Measurements from ENCODE around the gene BANP.
"Not testable (repeated sequence)": the region's sequence is repeated elsewhere in the genome, so short reads cannot be mapped to it uniquely, and the experiment has no call there.

The BANP gene

GRCh38 chr16:88016386-88016785 is 65.2 kb downstream of the BANP start:
- not testable (repeated sequence) for DNase-seq (ENCODE audit: low read depth)

DNA sequence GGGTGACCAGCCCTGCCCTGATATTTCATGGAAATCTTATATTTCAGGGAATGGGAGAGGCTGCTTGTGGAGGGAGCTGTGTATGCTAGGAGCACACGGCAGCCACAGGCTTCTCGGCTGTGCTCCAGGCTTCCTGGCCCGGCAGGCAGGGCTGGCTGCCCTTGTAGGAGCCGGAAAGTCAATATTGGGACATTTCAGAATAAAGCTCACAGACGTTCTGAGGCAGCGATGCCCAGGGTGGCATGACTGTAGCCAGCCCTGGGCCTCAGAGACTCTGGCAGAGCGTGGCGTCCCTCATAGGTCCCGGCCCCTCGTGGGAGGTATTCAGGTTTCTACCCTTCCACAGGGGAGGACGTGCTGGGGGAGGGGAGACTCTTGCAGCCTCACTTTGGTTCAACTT is 65.7 kb downstream of the BANP start:
- DNase-seq (ENCODE audit: low read depth): no peak

DNA sequence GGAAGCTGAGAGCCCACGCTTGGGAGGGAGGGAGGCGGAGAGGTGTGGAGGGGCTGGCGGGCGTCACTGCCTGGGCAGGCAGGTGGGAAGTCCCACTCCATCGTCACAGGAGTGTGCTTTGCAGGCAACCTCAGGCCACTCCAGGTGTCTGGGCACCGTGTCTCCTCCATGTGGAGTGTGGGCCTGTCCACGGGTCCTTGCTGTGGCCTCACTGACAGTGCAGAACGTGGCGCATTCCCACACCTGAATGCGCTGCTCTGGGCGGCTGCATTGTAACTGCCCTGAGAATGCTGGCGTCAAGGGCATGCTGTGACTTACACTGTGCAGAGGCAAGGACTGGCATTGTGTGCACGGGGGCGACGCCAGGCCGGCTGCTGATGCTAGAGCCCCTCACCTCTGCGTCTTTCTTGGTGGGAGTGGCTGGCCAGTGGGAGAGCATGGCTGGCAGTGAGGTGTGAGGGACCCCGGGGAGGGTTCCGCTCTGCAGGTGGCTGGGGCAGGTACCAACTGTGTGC is 66.4 kb downstream of the BANP start:
- no peak for DNase-seq (ENCODE audit: low read depth)

DNA sequence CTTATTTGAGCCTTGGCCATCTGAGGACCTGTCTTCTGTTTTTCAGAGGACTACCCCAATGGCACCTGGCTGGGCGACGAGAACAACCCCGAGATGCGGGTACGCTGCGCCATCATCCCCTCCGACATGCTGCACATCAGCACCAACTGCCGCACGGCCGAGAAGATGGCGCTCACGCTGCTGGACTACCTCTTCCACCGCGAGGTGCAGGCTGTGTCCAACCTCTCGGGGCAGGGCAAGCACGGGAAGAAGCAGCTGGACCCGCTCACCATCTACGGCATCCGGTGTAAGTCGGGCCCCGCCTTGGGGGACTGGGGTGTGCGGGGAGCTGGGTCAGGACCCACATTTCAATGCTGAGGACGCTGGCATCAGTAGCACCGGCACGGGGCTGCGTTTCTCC is 67.1 kb downstream of the BANP start:
- DNase-seq (ENCODE audit: low read depth): not testable (repeated sequence)

GRCh38 chr16:88019041-88019820 is 68.0 kb downstream of the BANP start:
- not testable (repeated sequence) for DNase-seq (ENCODE audit: low read depth)

- no peak for DNase-seq (ENCODE audit: low read depth)
Observed at GRCh38 chr16:88019821-88020515, 68.7 kb downstream of the BANP start.

GRCh38 chr16:88020516-88020885 is 69.3 kb downstream of the BANP start:
- DNase-seq (ENCODE audit: low read depth): no peak

DNA sequence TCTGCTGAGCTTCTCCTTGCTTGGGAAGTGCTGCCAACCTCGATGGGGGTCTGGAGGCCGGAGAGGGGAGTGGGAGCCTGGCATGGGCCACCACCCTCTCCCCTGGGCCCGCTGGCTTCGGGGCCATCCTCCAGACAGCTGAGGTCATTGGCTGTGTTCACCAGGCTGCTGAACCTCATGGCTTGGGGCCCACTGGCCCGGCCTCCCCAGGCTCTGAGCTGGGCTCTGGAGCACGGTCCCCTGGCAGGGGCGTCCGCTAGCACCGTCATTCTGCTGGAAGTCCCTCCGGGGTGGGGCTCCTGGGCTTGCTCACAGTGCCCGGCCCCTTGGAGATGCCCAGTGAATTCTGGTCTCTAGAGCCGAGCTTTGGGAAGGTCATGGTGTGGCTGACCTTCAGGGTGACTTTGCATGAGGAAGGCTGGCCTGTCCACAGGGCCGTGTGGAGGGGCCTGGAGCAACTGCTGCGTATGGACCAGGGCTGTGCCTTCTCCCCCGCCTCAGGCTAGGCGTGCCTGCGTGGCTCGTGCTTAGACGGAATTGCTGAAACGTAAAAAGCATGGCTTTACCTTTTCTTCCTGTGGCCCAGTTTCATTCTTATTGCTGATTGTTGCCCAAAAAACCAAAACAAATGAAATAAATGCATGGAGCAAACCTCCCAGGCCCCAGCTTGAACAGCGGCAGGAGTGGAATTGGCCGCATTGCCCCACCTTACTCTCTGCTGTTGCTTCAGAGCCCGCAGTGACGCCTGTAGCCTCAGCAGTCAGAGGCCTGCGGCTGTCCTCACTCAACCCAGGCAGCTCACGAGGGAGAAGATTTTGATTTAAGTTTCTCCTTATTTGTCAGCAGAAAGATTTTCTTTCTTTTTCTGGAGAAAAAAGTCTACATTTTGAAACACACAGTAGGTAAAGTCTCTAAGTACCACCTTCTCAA is 70.1 kb downstream of the BANP start:
- DNase-seq (ENCODE audit: low read depth): not testable (repeated sequence)

DNA sequence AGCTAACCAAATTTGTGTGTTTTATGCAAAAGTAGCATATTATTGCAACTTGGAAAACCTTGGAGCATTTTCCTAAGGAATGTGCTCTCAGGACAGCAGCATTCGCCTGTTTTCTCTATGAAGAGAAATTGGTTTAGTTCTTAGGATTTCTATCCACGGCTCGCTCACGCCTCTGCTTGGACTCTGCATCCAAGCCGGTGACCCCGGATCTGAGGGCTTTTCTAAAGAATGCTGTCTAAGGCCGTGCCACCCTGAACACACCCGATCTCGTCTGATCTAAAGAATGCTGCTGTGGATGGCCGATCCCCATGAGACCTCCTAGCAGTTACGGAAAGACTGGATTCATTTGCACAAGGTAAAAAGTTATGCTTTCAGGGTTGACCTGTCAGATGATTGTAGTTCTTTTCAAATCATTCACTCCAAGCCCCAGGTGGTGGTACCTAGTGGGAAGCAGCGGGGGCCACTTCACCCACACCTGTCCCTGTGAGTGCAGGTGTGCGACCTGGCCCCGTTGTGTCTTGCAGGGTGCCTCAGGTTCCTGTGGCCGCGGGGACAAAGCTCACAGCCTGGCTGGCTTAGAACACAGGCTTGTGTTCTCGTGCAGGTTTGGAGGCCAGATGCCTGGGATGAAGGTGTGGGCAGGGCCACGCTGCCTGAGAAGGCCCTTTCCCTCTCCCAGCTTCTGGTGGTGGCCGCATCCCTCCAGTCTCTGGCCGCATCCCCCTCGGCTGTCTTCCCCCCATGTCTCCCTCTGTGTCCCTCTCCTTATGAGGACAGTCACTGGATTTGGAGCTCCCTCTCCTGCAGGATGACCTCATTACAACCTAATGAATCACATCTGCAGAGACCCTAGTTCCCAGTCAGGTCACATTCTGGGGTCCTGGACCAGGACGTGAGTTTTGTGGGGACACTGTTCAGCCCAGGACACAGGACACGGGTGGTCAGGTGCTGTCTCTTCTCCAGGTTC is 71.1 kb downstream of the BANP start:
- no peak for DNase-seq (ENCODE audit: low read depth)

DNA sequence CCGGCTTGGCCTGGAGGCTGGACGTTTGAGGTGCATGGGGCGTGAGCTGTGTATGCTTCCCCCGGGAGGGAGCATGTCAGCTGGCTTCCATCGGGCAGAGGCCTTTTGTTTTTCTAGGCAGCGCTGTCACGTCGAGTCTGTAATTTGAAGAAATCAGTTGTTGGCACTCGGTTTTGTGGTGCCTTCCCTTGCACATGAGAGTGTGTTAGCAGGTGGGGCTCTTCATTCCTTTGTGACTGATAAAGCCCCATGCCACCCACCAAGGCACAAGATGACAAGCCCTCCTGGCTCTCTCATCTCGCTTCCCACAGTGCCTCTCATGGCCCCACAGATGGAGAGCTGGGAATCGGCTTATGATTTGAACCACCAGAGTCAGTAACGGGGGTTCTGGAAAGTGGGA is 72.1 kb downstream of the BANP start:
- no peak for DNase-seq (ENCODE audit: low read depth)

- DNase-seq (ENCODE audit: low read depth): no peak
Observed at GRCh38 chr16:88023786-88024185, 72.6 kb downstream of the BANP start.

GRCh38 chr16:88024491-88025085 is 73.4 kb downstream of the BANP start:
- peak; percentile 35 for DNase-seq (ENCODE audit: low read depth)

GRCh38 chr16:88025086-88025492 is 73.9 kb downstream of the BANP start:
- DNase-seq (ENCODE audit: low read depth): peak; percentile 65

GRCh38 chr16:88025828-88026555 is 74.8 kb downstream of the BANP start:
- DNase-seq (ENCODE audit: low read depth): not testable (repeated sequence)

GRCh38 chr16:88026964-88027938 is 76.0 kb downstream of the BANP start:
- DNase-seq (ENCODE audit: low read depth): no peak

GRCh38 chr16:88028177-88028930 is 77.1 kb downstream of the BANP start:
- DNase-seq (ENCODE audit: low read depth): not testable (repeated sequence)

- no peak for DNase-seq (ENCODE audit: low read depth)
Observed at GRCh38 chr16:88030498-88030897, 79.3 kb downstream of the BANP start.

DNA sequence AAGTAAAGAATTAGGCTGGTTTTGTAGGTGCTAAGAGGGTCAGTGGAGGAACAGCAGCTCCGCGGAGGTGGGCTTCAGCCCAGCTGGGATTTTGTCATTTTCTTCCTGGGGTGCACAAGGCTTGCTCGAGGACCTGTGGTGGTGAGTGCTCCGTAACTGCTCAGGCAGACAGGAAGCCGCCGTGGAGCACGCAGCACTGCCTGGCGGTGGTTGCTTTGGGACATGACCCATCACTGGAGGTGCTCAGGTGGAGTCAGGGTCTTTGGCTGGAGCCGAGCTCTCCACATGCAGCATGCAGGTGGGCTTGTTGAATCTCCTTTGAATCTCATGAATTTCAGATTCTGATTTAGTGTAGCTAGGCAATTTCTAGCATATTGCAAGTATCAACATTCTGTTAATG is 79.7 kb downstream of the BANP start:
- DNase-seq (ENCODE audit: low read depth): not testable (repeated sequence)

Data from iris pigment epithelial cell (primary cell).